HFF-Myc (cell line): Measurements from ENCODE around the gene STAG1.

Source experiments
- DNase-seq: peaks from one replicate; pipeline ENCODE4 v3.0.0-alpha.2; 2011; ENCODE audit warnings: low read depth; ENCODE audit errors: extremely low read depth
- H3K4me3 ChIP-seq: replicated peaks from 2 replicates; pipeline ENCODE4 v1.5.1; 2011; ENCODE audit warnings: low read depth, mild to moderate bottlenecking, control low read depth, low read length
- TF ChIP-seq, protein P1 (sequence below): IDR thresholded peaks from 2 replicates; pipeline ENCODE4 v1.5.1; 2012; ENCODE audit warnings: mild to moderate bottlenecking, low read depth, low read length, control low read depth; ENCODE audit errors: missing control alignments

The STAG1 gene

GRCh38 chr3:136547293-136547692 lies 204.9 kb downstream of the STAG1 start:
- DNase-seq, result no peak
- TF ChIP-seq, protein P1, sequence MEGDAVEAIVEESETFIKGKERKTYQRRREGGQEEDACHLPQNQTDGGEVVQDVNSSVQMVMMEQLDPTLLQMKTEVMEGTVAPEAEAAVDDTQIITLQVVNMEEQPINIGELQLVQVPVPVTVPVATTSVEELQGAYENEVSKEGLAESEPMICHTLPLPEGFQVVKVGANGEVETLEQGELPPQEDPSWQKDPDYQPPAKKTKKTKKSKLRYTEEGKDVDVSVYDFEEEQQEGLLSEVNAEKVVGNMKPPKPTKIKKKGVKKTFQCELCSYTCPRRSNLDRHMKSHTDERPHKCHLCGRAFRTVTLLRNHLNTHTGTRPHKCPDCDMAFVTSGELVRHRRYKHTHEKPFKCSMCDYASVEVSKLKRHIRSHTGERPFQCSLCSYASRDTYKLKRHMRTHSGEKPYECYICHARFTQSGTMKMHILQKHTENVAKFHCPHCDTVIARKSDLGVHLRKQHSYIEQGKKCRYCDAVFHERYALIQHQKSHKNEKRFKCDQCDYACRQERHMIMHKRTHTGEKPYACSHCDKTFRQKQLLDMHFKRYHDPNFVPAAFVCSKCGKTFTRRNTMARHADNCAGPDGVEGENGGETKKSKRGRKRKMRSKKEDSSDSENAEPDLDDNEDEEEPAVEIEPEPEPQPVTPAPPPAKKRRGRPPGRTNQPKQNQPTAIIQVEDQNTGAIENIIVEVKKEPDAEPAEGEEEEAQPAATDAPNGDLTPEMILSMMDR, result no peak
- H3K4me3 ChIP-seq, result no peak overlapping the region

- no peak for DNase-seq
- no peak overlapping the region for H3K4me3 ChIP-seq
- TF ChIP-seq, protein P1, result peak; percentile 8
These were observed 205.5 kb downstream of the STAG1 start for GRCh38 chr3:136546720-136547119.

GRCh38 chr3:136545664-136546268 lies 206.4 kb downstream of the STAG1 start:
- DNase-seq, result no peak
- H3K4me3 ChIP-seq, result no peak overlapping the region
- TF ChIP-seq, protein P1, result no peak

- TF ChIP-seq, protein P1, result no peak
- H3K4me3 ChIP-seq, result no peak overlapping the region
- no peak for DNase-seq
These were observed 207.6 kb downstream of the STAG1 start for GRCh38 chr3:136544532-136544931.

GRCh38 chr3:136543385-136543784 lies 208.8 kb downstream of the STAG1 start:
- TF ChIP-seq, protein P1, result no peak
- DNase-seq, result no peak
- no peak overlapping the region for H3K4me3 ChIP-seq

DNA sequence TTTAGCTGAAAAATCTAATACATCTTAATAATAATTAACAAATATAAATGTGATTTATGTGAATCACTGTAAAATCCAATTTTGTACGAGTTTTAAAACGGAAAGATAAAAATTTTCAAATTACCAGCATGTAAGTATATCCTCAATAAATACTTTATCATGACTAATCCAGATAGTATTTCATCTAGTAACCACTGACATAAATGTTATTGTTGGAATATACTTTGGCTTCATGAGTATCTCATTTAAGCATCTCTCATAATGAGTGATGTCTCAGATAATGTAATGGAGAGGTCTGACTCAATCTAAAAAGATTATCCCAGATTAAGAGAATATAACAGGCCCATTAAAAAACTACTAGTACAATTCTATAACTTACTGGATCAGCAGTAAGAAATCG lies 216.3 kb downstream of the STAG1 start:
- TF ChIP-seq, protein P1, result no peak
- no peak for DNase-seq
- H3K4me3 ChIP-seq, result no peak overlapping the region

DNA sequence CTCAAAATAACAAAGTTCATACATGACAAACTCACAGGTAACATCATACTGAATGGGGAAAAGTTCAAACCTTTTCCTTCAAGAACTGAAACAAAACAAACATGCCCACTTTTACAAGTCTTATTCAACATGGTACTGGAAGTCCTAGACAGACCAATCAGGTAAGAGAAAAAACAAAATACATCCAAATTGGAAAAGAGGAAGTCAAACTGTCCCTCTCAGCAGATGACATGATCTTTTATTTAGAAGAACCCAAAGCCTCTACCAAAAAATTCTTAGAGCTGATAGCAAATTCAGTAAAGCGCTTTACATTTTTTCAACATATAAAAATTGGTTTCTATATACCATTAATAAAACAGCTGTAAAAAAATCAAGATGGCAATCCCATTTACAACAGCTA lies 219.4 kb downstream of the STAG1 start:
- TF ChIP-seq, protein P1, result no peak
- no peak overlapping the region for H3K4me3 ChIP-seq
- DNase-seq, result no peak
